BE2C (cell line): ENCODE results near the gene FLT4.

Source experiments
- DNase-seq: peaks from one replicate; pipeline ENCODE4 v3.0.0-alpha.2; 2020
- H3K27me3 ChIP-seq: fragments of 250-450 bp; sonication (Bioruptor Pico); 2 replicates; pipeline ENCODE4 v1.5.1; 2020; ENCODE audit warnings: mild to moderate bottlenecking
- H3K36me3 ChIP-seq: fragments of 250-450 bp; sonication (Bioruptor Pico); 2 replicates; pipeline ENCODE4 v1.5.1; 2020; ENCODE audit warnings: mild to moderate bottlenecking
- H3K4me1 ChIP-seq: fragments of 250-450 bp; sonication (Bioruptor Pico); 2 replicates; pipeline ENCODE4 v1.5.1; 2020
- H3K4me3 ChIP-seq: 2 replicates; pipeline ENCODE4 v1.5.1; 2011; ENCODE audit warnings: low read depth, low read length
- H3K9me3 ChIP-seq: fragments of 250-450 bp; sonication (Bioruptor Pico); 2 replicates; pipeline ENCODE4 v1.5.1; 2020
- CTCF ChIP-seq: IDR thresholded peaks from 2 replicates; pipeline ENCODE4 v1.5.1; 2012; ENCODE audit warnings: mild to moderate bottlenecking, low read depth, low read length

FLT4 gene

DNA sequence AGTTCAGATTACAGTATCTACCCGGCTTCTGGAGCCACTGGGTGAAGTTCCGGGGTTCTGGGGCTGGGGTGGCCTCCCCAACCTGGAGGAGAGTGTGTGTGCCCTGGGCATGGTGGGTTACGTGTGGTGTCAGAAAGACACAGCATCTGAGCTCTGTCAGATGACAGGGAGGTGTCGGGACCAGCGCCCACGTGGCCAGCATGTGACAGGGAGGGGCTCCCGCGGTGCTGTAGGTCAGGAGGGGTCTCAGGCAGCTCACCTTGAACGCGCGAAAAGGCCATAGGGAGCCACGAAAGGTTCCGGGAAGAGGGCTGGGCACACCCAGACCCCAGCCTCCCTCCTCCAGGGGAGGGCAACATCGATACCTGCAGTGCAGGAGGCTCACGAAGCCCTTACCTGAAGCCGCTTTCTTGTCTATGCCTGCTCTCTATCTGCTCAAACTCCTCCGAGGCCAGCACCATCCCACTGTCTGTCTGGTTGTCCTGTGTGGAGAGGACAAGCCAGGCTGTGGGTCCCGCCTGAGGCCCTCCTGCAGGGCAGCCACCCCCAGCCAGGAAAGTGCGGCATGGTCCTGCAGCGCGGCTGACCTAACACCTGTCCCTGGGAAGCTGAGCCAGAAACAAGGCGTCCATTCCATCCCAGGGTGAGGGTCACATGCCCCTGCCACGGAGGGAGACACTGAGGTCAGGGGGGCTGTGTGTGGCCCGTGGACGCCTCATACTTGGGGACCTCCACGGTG lies 40.7 kb downstream of the FLT4 start:
- Histone ChIP-seq H3K36me3 (no peaks in the 10 kb centered on the region), H3K4me3 (no peak overlapping the region), H3K9me3 (no peaks in the 10 kb centered on the region), H3K27me3 (no peaks in the 10 kb centered on the region), H3K4me1 (no peaks in the 10 kb centered on the region)
- no peak for TF ChIP-seq CTCF
- no peak for DNase-seq

DNA sequence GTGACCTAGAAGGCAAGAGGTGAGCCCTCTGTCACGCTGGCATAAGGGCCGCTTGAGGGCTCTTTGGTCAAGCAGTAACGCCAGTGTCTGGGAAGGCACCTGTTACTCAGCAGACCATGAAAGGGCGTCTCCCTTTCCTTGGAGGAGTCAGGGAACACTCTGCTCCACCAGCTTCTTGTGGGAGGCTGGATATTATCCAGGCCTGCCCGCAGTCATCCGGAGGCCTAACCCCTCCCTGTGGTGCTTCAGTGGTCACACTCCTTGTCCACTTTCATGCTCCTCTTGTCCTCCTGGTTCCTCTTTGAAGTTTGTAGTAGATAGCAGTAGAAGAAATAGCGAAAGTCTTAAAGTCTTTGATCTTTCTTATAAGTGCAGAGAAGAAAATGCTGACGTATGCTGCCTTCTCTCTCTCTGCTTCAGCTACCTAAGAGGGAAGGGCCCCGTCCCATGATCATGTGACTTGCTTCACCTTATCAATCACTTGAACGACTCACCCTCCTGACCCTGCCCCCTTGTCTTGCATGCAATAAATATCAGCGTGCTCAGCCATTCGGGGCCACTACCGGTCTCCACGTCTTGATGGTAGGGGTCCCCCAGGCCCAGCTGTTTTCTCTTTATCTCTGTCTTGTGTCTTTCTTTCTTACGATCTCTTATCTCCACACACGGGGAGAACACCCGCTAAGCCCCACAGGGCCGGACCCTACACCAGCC lies 41.4 kb downstream of the FLT4 start:
- no peaks in the 10 kb centered on the region for H3K4me1 ChIP-seq
- TF ChIP-seq CTCF = no peak
- no peaks in the 10 kb centered on the region for H3K27me3 ChIP-seq
- no peaks in the 10 kb centered on the region for H3K36me3 ChIP-seq
- H3K9me3 ChIP-seq = no peaks in the 10 kb centered on the region
- no peak overlapping the region for H3K4me3 ChIP-seq
- DNase-seq = no peak

- TF ChIP-seq CTCF = no peak
- H3K4me1 ChIP-seq = no peaks in the 10 kb centered on the region
- H3K4me3 ChIP-seq = no peak overlapping the region
- no peaks in the 10 kb centered on the region for H3K36me3 ChIP-seq
- no peaks in the 10 kb centered on the region for H3K9me3 ChIP-seq
- no peak for DNase-seq
- H3K27me3 ChIP-seq = no peaks in the 10 kb centered on the region
Measured at GRCh38 chr5:180606215-180606785, 43.1 kb downstream of the FLT4 start.

GRCh38 chr5:180605554-180606214 lies 43.7 kb downstream of the FLT4 start:
- peak; percentile 69 for DNase-seq

DNA sequence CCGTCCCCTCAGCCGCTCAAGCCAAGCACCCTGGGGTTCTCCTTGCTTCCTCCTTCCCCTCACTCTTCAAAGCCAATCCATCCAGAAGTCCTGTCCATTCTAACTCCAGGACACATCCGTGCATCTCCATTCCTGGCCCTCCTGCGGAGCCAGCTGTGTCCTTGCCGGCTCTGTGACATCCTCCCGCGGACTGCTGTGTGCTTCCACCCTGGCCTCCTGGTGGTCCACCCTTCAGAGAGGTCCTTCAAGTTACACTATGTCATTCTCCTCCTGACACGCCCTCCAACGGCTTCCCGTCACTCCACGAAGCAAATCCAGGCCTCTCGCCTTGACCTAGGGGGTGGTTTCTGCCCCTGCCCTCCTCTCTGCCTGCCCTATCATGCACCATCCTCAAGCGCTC lies 45.1 kb downstream of the FLT4 start:
- no peak for DNase-seq
- Histone ChIP-seq H3K36me3 (no peaks in the 10 kb centered on the region), H3K27me3 (no peaks in the 10 kb centered on the region), H3K4me1 (no peaks in the 10 kb centered on the region), H3K4me3 (no peak overlapping the region), H3K9me3 (no peaks in the 10 kb centered on the region)
- no peak for TF ChIP-seq CTCF

More at GRCh38 chr5:180605554-180606214, 43.7 kb downstream of the FLT4 start:
- Histone ChIP-seq H3K4me1 (no peaks in the 10 kb centered on the region), H3K36me3 (no peaks in the 10 kb centered on the region), H3K27me3 (no peaks in the 10 kb centered on the region), H3K4me3 (no peak overlapping the region), H3K9me3 (no peaks in the 10 kb centered on the region)
- TF ChIP-seq CTCF = peak; percentile 94
